ENCODE measurements around the gene ADAMTS17.

Gene ADAMTS17

DNA sequence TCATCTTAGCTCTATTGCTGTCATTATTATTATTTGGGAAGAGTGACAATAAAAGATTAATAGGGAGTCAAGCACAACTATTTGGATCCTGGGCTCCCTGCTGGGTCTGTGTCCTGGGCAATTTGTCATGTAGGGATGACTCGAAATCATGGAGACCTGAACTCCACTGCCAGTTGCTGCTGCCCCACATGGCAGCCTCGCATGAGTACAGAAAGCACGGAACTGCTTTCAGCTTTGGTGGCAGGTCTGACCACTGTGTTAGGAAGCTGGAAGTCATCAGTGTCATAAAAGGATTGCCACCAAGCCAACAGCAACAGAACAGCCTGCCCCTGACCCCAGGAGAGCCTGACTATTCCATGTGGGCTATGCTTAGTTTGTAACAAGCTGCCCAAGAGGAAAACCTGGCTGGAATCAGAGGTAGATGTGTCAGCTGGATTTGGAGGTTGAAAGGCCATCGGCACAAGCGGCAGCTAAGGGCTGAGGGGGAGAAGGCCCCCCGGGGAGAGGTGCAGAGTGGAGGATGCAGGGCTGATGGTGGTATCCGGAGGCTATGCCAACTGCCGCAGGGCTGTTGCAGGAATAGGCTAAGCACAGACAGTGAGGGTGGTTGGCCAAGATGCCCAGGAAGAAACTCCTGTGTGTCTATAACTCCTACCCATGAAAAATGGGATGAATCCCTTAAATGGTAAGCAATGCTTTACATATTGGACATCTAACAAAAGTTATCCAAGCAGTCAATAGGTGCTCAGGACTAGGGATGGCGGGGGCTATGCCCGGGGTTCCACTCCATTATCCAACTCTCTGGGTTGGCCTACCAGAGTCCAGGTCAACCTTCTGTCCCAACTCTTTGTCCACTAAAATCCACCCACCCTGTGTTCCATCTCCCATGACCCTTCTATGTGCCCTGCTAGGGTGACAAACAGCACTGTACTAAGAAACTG lies 291.6 kb downstream of the ADAMTS17 start:
- no peak for DNase-seq (ENCODE audit: low spot score)

DNA sequence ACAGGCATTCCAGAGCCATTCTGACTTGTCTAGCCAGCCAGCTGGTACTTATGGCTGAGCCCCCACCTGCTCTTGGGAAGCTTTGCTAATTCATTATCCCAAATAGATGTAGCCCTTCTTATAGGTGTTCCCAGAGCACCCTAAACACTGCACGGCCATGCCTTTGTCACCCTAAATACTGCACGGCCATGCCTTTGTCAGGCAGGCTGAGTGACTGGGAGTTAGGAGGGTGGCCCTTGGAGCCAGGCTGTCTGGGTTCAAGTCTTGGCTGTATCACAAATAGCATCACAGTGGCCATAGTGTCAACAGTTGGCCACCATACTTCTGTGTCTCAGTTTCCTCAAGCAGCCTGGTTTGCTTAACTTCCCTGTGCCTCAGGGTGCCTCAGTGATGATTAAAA lies 292.3 kb downstream of the ADAMTS17 start:
- DNase-seq (ENCODE audit: low spot score), result no peak

DNA sequence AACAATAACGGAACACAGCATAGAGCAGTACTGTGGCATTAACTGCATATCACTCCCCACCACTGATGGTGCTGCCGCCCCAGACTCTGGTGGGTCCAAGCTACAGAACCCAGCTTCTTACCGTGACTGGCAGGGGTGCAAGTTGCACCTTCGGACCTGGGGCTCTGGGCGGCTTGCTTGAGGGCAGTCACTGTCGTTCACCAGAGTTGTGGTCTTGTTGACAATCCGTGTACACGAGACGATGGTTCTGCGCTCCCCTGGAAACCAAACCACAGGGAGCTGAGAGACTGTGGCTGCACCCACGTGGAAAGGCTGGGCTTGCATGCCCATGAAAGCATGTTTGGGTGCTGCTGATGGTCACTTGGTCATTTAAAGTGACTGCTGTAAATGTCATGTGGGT lies 293.0 kb downstream of the ADAMTS17 start:
- DNase-seq (ENCODE audit: low spot score), result no peak

DNA sequence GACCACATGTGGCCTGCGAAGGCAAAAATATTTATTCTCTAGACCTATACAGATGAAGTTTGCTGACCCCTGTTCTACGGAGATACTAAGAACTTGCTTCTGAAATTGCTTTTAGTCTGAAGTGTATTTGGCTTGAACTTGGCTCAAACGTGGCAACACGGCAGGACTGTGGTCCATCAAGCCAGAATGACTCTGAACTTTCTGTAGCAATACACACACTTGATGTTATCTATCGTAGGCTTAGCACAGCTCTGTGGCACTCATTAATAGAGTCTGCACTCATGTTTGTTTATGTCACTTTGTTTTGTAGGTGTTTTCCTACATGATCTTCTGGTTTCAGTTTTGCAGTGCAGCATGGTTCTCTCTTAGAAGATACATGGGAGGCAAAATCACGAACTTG lies 298.1 kb downstream of the ADAMTS17 start:
- no peak for DNase-seq (ENCODE audit: low spot score)

DNA sequence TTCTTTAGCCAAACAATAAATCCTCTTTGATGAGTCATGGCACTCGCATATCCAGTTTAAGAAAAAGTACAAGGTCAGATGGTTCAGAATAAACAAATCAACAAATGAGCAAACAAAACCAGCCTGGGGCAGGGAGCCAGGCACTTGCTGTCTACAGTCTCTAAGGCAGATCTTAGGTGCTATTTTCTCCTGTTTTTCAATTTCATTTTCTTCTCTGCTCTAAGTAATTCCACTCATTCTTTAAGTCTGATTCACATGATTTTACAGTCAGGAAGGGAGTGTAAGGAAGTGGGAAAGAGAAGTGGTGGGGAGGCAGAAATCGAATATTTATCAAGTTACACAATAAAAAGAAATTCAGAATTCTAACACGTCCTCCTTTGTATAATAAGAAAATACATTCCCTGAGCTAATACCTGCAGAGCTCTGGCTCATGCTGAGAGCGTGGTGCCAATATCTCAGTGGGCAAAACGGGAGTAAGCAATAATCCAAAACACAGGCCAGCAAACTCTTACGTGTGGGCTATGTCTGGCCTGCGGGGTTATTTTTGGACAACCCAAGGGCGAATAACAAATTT lies 298.6 kb downstream of the ADAMTS17 start:
- no peak for DNase-seq (ENCODE audit: low spot score)

DNA sequence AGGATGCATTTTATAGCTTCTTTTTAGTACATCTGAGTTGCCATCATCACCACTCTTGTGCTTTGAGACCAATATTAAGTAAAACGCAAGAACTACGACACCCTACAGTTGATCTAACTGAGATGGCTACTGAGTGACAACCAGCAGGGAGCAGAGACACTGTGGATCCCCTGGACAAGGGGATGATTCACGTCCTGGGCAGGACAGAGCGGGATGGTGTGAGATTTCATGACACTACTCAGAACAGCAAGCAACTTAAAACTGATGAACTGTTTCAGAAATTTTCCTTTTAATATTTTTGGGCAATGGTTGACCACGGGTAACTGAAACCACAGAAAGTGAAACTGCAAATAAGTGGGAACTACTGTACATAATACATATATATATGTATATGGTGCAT lies 299.2 kb downstream of the ADAMTS17 start:
- no peak for DNase-seq (ENCODE audit: low spot score)

DNA sequence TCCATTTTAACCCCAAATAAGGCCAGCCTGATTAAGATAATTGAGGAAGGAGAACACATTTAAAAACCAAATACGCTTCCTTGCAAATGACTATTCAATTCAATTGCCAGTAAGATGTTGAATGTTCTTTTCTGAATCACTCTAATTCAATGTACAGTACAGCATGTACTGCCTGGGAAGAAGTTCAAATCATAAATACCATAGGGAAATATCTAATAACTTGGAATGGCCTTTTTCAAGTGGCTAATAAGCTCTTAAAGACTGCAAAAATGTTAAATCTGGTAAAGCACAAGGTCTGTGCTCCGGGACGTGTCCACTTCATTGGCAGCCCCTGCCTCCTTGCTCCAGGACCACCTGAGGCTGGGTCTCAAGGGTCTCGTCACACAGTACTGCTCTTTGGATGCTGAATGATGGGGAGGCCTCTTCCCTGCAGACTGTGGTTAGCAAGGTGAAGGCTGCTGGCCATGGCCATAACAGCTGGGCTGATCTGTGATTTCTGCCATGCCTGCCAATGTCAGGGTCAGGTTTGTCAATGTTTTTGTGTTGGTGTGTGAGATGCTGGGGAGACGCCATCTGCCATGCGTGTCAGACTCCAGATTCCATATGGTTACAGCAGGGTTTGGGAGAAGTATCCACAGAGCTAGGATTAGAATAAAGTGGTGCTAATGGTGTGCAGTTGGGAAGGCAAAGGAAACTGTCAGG lies 300.5 kb downstream of the ADAMTS17 start:
- DNase-seq (ENCODE audit: low spot score), result no peak

DNA sequence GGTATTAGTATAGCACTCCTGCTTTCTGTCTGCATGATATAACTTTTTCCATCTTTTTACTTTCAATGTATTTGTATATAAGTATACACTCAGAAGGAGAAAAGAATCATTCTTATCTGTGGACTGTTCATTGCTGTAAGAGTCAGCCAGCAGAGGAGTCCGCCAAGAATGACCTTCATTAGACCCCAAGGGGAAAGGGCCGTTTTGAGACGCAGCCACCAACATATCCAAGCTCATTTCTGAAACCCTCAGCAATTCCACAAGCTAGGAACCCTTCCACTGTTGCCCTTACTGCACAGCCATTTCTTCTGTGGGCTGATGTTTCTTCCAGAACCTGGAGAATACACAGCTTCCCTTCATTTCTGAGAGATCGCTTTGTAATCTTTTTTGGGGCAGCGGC lies 301.8 kb downstream of the ADAMTS17 start:
- DNase-seq (ENCODE audit: low spot score), result no peak

DNA sequence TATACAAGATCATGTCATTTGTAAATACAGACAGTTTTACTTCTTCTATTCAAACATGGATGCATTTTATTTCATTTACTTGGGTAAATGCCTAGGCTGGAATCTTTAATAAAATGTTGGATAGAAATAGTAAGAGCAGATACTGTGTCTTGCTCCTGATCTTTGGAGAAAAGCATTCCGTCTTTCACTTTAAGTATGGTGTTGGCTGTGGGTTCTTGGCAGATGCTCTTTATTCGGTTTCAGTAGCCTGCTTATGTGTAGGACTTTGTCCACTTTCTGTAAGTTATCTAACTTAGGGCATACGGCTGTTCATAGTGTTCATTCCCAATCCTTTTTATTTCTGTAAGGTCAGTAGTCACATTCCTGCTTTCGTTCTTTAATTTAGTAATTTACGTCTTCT lies 303.0 kb downstream of the ADAMTS17 start:
- no peak for DNase-seq (ENCODE audit: low spot score)

DNA sequence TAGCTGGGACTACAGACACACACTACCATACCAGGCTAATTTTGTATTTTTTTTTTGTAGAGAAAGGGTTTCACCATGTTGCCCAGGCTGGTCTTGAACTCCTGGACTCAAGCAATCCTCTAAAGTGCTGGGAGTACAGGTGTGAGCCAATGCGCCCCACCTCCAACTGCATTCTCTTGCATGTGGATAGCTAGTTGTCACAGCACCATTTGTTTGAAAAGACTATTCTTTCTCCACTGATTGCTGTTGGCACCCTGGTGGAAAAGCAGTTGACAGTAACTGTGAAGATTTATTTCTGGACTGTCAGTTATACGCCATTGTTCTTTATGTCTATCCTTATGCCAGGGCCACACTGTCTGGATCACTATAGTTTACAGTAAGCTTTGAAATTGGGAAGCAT lies 303.9 kb downstream of the ADAMTS17 start:
- no peak for DNase-seq (ENCODE audit: low spot score)

DNA sequence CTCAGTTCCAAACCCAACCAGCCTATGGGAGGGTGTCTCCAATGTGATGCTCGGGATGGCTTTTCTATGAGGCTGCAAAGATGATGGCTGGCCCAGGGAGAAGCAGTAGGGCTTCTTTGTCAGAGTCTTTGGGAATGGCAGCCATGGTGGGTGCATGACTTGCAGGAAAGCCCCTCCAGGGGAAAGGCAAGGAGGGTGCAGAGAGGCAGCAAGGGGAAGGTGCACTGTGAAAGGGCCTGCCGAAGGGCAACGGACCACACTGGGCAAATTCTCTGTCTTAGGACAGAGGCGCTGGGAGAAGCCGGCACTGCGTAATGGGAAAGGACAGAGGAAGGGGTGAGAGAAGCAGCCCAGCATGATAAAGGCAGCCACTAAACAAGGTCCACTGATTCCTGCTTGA lies 305.8 kb downstream of the ADAMTS17 start:
- DNase-seq (ENCODE audit: low spot score), result no peak

DNA sequence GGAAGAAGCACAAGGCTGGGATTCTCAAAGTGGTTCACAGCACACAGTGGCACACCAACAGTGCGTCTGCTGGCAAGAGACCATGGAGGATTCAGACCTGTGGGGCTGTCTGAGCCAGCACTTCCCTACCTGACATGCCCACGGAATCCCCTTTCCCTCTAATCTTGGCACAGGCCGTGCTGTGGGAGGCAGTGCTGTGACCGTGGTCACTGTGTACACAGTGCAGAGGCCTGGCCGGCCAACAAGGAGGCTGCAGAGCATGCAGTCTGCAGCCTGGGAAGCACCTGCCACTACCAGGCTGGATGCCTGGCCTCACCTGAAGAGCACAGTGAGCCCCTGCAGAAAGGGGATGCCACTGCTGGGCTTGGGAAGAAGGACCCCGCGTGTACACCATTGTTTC lies 307.6 kb downstream of the ADAMTS17 start:
- no peak for DNase-seq (ENCODE audit: low spot score)

DNA sequence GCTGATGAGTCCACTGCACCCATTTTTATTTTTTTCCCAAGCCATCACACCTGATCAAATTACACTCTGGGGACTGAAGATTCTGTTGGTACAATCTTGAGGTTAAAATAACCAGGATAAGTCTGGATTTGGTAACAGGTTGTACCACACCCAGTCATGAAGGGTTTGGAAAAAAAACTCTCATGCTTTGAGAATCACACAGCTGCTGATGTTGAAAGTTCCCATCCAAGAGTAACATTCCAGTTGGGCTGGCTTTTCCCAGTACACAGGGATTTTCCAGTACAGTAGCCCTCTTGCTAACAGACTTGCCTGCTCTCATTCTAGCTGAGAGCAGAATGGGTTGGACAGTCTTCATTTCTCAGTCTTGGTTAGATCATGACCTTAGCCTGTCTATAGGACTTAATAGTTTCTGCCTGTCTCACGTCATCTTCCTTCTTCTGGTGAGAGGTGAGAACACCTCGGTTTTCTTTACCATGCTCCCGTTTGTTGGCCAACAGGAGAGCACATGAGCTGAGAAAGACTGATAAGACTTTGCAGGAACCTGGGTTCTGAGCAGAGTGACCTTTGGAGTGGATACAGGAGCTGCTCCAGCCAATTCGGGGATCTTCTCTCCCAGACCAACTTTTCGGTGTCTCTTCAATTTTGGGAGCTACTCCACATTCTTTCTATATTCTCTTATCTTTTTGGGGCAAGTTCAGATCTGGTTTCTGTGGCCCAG lies 308.5 kb downstream of the ADAMTS17 start:
- DNase-seq (ENCODE audit: low spot score), result no peak

DNA sequence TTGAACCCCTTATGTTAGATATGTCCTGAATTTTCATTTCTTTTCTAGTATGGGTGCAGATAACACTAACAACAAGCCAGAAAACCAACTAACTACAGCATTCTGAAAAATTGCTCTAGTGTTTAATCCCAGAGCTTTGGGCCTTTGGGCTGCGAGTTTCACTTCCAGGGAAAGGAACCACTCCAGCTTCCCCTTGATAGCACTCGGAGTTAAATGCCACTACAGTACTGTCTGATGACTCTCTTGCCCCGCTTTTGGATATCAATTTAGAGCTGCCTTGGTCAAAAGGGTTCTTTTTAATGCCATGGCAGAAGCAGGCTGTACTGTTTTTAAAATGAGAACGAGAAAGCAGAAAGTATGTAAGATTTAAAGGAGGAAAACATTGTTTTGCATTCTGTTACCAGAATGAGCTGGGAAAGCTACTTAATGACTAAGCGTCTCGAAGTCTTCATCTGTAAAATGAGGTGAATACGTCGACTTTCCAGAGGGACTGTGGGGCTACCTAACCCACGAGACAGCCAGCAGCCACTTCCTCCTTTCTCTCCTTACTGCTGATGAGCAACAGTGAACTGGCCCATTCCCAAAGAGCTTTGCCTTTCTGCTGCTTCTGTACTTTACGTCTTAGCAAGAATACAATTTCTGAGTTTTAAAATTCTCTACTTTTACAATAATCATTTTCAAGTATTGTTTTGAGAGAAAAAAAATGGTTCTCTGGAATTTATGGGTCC lies 309.3 kb downstream of the ADAMTS17 start:
- DNase-seq (ENCODE audit: low spot score), result no peak

DNA sequence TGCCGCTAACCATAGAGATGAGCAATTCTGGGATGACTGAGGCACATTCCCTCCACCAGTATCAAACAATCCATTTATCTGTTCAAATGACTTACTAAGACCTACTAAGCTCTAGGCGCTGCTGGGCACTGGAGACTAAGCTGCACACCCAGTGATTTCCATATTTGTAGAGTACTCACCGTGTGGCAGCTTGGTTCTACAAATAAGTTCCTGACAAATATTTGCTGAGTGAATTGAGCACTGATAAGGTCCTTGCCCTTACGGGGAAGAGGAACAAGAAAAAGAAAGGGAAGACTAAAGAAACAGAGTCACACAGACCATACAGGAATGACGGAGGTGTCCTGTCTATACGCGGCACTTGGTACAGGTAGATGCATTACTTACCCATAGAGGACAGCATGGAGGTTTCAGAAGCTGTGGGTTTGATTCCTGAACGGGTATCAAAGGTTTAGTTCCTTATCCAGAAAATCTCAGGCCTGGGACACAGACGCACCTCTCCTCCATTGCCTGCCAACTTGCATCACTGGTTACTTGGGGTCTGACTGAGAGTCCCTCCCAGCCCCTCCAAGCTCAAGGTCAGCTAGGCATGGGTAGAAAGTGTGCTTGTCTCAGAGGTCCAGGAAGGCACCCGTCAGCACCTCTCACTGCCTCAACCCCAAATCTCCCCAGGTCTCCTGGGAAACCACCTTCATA lies 310.0 kb downstream of the ADAMTS17 start:
- no peak for DNase-seq (ENCODE audit: low spot score)

DNA sequence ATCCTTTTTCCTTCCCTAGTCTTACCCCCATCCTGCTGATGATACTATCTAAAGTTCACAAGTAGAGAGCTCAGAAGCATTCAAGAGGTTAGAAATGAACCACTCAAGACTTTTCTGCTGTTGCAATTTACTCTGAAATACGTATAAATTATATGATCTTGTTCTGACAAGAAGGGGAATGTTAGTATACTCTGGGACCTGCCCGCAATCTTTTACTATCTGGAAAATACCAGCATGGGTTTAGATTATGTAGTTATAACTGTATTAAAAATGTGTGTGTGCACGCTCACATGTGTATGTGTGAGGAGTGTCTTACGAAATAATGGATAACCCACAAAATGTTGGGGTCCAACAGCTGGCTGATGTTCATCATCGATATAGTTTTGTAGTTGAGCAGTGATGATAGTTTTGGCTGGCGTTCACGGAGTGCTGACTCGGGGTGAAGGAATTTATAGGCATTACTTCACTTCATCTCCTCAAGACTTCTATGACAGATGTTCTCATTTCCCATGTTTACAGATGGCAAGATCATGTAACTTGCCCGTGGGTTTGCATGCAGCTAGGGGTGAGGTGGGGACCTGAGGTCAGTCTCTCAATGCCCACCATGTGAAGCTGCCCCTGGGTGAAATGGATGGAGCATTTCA lies 311.1 kb downstream of the ADAMTS17 start:
- DNase-seq (ENCODE audit: low spot score), result no peak

DNA sequence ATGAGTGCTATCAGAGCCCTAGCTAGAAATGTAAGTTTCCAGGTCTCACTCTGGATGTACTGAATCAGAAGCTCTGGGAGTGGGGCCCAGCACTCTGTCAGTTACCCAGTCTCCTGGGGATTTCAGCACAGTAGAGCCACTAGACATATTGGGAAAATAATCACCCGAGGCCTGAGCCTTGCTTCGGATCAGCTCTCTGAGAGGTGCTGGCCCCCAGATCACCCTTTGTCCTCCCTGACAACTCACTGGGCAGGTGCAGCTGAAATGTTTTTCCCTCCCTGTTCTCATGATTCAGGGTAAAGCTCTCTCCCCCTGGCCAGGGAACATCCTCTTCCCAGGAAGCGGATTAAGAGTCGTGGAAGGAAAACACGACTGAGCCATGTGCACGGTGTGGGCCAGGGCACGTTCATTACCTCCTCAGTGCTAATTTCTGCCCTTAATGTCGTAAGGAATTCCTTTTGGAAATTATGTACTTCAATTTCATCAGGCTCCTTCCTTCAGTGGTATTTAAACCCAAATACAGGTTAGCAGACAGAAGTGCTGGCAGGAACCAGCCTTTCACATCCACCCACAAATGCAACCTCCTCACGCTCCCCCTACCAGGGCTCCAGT lies 311.8 kb downstream of the ADAMTS17 start:
- no peak for DNase-seq (ENCODE audit: low spot score)

DNA sequence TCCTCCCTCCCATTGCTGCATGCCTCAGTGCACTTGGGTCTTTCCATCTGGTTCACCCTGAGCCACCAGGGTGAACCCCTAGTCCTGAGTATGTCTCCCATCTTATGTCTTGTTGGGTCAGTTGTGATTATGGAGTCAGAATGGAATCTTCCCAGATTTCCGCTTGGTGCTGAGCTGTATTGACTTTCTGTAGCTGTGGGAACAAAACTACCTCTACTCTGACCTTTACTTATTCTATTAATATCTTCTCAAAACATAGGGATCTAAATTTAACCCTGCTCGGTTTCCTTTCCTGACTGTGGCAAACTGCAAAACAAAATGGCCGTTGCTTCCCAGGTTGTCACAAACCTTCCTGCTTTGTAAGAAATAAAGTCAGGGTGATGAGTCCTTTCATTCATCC lies 312.7 kb downstream of the ADAMTS17 start:
- no peak for DNase-seq (ENCODE audit: low spot score)

DNA sequence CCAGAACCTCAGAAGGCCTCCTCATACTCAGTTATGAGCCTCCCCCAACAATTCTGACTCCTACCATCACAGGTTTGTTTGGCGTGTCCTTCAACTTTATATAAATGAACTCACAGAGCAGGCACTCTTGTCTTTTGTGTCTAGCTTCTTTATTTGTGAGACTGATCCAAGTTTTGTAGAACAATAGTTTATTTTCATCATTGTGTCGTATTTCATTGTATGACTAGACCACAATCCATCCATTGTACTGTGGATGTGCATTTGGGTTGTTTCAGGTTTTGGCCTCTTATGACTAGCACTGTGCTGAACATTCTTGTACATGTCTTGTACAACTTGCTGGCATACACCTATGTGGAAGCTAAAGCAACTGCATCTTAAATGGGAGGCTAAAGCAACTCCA lies 315.7 kb downstream of the ADAMTS17 start:
- DNase-seq (ENCODE audit: low spot score), result no peak

DNA sequence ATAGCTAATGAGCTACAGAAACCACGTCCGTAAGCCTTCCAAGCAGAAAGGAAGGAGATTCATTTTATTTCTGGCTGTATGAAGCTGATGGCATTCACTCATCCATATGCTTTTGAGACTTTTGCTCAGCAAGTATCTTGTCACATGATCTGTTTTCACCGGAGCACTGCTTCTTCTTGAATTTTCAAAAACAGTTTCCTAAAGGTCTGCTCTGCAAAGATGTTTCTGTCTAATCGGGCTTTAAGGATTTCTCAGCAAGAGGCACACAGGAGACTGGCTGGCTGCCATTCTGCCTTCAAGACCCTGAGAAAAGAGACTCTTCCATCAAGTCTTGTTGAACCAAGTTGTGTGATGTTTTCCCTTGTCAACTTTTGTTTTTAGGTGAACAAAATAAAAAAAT lies 319.0 kb downstream of the ADAMTS17 start:
- DNase-seq (ENCODE audit: low spot score), result no peak

Measured in germinal center (tissue), 1 donor.